GM19467 (cell line): Measurements from ENCODE around the gene XPR1.
"Not testable (repeated sequence)": the region's sequence is repeated elsewhere in the genome, so short reads cannot be mapped to it uniquely, and the experiment has no call there.

Experiments
- ATAC-seq: cut with Tn5 transposase; IDR thresholded peaks from one replicate; pipeline ENCODE4 v1.9.1; 2021; ENCODE audit warnings: mild to moderate bottlenecking, moderate library complexity; ENCODE audit not compliant: unreplicated experiment

XPR1 gene

DNA sequence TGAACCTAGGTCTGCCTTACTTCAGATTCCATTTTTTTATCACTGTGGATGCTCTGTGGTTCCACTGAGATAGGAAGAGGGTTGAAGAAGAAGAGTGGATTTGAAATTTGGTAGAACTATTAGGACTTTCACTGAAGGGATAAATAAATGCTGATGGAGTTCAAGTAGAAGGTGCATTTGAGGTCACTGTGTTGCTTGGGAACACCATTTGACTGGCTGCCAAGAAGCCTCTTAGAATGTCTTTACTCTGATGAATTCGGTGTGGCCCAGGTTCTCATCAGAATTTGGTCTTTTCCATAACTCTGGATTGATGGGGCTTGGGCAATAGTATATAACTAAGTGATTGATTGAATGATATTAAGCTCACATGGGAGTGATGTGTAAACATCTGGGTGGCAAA lies 11.9 kb downstream of the XPR1 start:
- ATAC-seq = no peak

GRCh38 chr1:180644526-180645192 lies 12.8 kb downstream of the XPR1 start:
- ATAC-seq = no peak

GRCh38 chr1:180645261-180645660 lies 13.4 kb downstream of the XPR1 start:
- not testable (repeated sequence) for ATAC-seq

GRCh38 chr1:180646093-180646492 lies 14.3 kb downstream of the XPR1 start:
- no peak for ATAC-seq

GRCh38 chr1:180646547-180646946 lies 14.7 kb downstream of the XPR1 start:
- no peak for ATAC-seq

DNA sequence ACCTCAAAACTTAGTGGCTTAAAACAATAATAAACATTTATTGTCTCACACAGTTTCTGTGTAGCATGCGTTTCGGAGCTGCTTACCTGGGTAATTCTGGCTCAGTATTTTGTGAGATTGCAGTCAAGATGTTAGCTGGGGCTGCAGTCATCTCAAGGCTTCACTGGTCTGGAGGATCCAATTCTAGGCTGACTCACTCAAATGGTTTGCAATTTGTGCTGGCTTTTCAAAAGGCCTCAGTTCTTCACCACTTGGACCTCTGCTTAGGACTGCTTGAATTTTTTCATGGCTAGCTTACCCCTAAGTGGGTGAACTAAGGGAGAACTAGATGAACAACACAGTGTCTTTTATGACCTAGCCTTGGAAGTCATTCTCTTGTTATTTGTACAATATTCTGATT lies 21.0 kb downstream of the XPR1 start:
- no peak for ATAC-seq

DNA sequence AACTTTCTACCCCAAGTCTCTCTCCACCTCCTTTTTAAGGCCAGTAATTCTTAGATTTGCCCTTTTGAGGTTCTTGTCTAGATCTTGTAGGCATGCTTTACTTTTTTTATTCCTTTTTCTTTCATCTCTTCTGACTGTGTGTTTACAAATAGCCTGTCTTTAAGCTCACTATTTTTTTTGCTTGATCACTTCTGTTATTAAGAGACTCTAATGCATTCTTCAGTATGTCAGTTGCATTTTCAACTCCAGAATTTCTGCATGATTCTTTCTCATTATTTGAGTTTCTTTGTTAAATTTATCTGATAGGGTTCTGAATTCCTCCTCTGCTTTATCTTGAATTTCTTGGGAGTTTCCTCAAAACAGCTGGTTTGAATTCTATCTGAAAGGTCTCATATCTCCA lies 30.9 kb downstream of the XPR1 start:
- ATAC-seq = no peak

GRCh38 chr1:180670681-180671080 lies 38.9 kb downstream of the XPR1 start:
- no peak for ATAC-seq

DNA sequence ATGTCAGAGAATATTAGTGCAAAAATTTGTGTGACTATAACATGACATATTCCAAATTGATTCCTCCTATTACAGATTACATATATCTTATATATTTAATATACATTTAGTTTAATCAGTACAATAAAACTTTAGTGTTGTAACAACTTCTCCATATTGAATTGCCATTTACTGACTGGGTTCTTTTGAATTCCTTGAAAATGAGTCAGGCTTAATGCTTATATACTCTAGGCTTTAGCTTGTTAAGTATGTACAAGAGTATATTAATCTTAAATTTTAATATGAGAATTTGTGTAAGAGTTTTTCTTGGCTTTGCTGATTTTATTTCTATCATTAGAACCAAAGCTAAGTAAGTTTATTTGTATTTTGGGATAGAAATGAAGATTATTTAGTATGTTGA lies 40.3 kb downstream of the XPR1 start:
- no peak for ATAC-seq

DNA sequence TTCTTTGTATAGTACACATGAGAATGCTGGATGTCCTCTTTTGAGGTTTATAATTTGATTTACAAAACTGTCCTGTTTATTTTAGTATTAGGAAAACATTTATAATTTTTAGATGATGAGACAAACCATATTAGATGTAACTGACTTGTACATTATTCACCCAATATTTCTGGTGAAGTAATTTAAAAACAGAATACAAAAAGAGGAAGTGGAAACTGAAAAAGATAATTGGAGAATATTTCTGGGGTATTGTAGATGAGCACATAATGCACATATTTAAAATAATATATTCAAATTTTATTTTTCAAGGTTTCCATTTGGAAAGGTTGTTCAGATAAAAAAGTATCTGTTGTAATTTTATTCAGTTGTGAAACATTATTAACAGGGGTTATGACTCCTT lies 40.7 kb downstream of the XPR1 start:
- no peak for ATAC-seq

DNA sequence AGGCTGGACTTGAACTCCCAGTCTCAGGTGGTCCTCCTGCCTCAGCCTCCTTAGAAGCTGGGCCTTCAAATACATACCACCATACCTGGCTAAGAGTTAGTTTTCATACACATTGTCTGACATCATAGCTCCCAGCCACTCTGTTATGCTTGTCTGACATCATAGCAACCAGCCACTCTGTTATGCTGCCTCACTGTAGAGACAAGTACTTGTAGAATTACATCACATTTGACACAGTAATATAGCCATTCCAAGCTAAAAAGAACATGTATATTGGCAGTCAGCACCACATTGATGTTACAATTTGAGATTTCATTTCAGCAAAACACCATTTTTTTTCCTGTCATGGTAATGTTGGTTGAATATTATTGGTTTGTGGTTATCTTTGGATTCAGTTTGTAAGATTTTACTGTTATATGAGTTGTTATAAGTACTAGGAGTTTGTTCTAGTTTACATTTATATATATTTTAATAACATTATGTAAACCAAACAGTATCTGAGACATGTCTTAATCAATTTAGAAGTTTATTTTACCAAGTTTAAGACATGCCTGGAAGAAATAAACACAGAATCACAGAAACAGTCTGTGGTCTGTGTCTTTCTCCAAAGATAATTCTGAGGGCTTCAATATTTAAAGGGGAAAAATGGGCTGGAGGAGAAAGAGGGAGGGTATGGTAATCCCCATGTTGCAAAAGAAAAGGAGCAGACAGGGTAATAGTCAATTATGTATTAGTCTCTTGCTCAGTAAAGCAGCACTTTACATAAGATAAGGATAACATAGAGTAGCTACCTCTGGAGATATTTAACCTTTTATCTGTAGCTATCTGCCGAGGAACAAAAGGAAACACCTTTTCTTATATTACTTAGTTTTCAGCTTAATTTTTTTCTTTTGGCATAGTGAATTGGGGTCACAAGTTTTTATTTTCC lies 43.0 kb downstream of the XPR1 start:
- ATAC-seq = no peak

- no peak for ATAC-seq
These were observed 43.8 kb downstream of the XPR1 start for GRCh38 chr1:180675586-180675985.

DNA sequence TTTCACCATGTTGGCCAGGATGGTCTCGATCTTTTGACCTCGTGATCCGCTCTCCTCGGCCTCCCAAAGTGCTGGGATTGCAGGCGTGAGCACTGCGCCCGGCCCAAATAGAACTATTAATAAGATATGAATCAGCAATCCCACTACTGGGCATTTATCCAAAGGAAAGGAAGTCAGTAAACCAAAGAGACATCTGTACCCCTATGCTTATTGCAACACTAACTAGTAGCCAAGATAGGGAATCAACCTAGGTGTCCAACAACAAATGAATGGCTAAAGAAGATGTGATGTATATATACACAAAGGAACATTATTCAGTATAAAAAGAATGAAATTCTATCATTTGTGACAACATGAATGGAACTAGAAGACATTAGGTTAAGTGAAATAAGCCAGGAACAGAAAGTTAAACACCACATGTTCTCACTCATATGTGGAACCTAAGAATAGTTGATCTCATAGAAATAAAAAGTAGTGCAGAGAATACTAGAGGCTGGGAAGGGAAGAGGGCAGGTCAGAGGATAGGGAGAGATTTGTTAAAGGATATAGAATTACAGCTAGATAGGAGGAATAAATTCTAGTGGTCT lies 48.8 kb downstream of the XPR1 start:
- ATAC-seq = no peak

DNA sequence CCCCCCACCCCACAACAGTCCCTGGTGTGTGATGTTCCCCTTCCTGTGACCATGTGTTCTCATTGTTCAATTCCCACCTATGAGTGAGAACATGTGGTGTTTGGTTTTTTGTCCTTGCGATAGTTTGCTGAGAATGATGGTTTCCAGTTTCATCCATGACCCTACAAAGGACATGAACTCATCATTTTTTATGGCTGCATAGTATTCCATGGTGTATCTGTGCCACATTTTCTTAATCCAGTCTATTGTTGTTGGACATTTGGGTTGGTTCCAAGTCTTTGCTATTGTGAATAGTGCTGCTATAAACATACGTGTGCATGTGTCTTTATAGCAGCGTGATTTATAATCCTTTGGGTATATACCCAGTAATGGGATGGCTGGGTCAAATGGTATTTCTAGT lies 51.3 kb downstream of the XPR1 start:
- ATAC-seq = not testable (repeated sequence)

DNA sequence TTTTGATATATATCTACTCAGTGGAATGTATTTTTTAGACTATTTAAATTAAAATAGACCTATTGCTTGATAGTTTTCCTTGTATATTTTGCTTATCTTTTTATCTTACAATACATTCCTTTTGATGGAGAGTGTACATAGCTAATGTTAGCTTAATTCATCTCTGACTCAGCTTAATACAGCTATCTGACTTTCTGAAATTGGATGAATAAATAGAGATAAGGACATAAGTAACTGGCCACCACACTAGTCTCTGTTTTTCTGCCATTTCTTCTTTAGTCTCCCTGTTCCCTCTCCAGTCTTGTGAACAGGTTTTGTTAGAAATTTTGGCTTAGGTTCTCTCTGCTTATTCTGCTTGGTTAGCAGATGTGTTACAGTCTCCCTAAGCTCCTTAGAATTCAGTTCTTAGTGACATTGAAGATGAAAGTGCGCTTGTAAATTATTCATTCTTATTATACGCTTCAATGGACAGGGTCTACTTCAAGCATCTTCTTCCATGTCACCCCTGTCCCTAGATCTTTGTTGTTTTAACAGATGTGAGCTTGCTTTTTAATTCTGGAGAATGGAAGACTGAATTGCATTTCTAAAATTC lies 59.6 kb downstream of the XPR1 start:
- ATAC-seq = no peak

DNA sequence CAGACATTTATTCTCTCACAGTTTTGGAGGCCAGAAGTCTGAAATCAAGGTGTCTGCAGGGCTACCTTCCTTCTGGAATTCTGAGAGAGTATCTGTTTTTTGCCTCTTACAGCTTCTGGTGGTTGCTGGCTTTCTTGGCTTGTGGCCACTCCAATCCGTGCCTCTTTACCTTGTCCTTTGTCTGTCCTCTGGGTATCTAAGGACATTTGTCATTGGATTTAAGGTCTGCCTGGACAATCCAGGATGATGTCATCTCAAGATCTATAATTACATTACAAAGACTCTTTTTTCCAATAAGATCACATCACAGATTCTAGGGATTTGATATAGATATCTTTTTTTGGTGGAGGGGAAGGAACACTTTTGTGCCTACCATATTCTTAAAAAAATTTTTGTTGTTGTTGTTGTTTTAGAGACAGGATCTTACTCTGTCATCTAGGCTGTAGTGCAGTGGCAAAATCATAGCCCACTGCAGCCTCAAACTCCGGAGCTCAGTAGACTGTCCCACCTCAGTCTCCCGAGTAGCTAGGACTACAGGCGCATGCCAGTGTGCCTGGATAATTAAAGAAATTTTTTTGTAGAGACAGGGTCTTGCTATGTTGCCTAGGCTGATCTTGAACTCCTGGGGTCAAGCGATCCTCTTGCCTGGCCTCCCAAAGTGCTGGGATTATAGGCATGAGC lies 61.9 kb downstream of the XPR1 start:
- no peak for ATAC-seq

DNA sequence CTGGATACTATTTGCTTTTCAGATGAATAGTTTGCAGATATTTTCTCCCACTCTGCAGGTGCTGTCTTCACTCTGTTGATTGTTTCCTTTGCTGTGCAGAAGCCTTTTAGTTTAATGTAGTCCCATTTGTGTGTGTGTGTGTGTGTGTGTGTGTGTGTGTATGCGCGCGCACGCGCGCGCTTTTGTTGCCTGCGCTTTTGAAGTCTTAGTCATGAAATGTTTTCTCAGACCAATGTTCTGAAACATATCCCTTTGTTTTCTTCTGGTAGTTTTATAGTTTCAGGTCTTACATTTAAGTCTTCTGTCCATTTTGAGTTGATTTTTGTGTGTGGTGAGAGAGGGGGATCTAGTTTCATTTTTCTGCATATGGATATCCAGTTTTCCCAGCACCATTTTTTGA lies 63.5 kb downstream of the XPR1 start:
- ATAC-seq = no peak

DNA sequence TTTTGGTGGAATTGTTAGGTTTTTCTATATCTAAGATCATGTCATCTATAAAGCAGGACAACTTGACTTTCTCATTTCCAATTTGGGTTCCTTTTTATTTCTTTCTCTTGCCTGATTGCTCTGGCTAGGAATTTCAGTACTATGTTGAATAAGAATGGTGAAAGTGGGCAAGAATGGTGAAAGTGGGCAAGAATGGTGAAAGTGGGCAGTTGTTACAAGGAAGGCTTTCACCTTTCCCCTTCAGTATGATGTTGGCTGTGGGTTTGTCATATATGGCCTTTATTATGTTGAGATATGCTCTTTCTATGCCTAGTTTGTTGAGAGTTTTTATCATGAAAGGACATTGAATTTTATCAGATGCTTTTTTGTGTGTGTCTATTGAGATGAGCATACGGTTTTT lies 64.5 kb downstream of the XPR1 start:
- no peak for ATAC-seq

GRCh38 chr1:180698580-180698979 lies 66.8 kb downstream of the XPR1 start:
- ATAC-seq = no peak

DNA sequence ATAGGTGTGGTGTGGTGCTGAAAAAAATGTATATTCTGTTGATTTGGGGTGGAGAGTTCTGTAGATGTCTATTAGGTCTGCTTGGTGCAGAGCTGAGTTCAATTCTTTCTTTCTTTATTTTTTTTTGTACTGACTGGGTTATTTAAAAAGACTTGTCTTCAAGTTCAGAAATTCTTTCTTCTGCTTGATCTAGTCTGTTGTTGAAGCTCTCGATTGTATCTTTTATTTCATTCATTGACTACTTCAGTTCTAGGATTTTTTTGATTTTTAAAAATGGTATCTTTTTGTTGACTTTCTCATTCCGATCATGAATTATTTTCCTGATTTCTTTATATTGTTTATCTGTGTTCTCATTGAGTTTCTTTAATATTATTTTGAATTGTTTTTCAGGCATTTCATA lies 70.6 kb downstream of the XPR1 start:
- not testable (repeated sequence) for ATAC-seq

DNA sequence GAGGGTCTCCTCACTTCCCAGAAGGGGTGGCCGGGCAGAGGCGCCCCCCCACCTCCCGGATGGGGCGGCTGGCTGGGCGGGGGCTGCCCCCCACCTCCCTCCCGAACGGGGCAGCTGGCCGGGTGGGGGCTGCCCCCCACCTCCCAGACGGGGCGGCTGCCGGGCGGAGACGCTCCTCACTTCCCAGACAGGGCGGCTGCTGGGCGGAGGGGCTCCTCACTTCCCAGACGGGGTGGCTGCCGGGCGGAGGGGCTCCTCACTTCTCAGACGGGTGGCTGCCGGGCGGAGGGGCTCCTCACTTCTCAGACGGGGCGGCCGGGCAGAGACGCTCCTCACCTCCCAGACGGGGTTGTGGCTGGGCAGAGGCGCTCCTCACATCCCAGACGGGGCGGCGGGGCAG lies 78.9 kb downstream of the XPR1 start:
- not testable (repeated sequence) for ATAC-seq
